ENCODE data around the gene GPS1.

GRCh38 chr17:82059272-82060000, 7.7 kb downstream of the GPS1 start:
- TF ChIP-seq CTCF (IDR thresholded peaks at IDR 0.05; ENCODE audit: insufficient read depth, low read length, poor library complexity, severe bottlenecking) (no peak), EZH2phosphoT487 (conservative IDR thresholded peaks at IDR 0.05; ENCODE audit: low read length) (no peak)
